HEK293 (cell line): ENCODE results near the gene HSD17B2.

Experiments
- CTCF ChIA-PET: fragments of 350-600 bp; formaldehyde crosslinking; extraction: SDS; loops from one replicate; lab custom pipeline; 2021; ENCODE audit warnings: antibody characterized with exemption; lab: Yijun Ruan, JAX
- POLR2A ChIA-PET: fragments of 300-600 bp; formaldehyde crosslinking; extraction: SDS; loops from one replicate; lab custom pipeline; 2020; ENCODE audit warnings: antibody characterized with exemption, inconsistent platforms; lab: Yijun Ruan, JAX
- H3K27ac ChIP-seq: fragments of 200-500 bp; sonication (Bioruptor generic); 2 replicates; pipeline ENCODE4 v1.5.1; 2014; ENCODE audit warnings: low read depth, low read length, control low read depth, inconsistent platforms; ENCODE audit errors: extremely low read depth
- H3K36me3 ChIP-seq, 2 experiments: fragments of 200-500 bp in 1 of 2; sonication (Bioruptor generic) in 1 of 2; 1 replicate in 1 of 2; 2 replicates in 1 of 2; pipeline ENCODE4 v1.5.1; 2014 to 2017; ENCODE audit warnings: inconsistent platforms in 2 of 2, low read length in 2 of 2; ENCODE audit not compliant: control insufficient read depth in 2 of 2, insufficient read depth in 1 of 2
- H3K4me1 ChIP-seq: fragments of 200-500 bp; sonication (Bioruptor generic); 2 replicates; pipeline ENCODE4 v1.5.1; 2014; ENCODE audit warnings: mild to moderate bottlenecking, low read length, inconsistent platforms; ENCODE audit not compliant: control insufficient read depth, insufficient read depth
- H3K4me3 ChIP-seq: 2 replicates; pipeline ENCODE4 v1.5.1; 2011; ENCODE audit warnings: low read depth, mild to moderate bottlenecking, control low read depth, low read length, moderate library complexity
- H3K9me3 ChIP-seq: fragments of 200-500 bp; sonication (Bioruptor generic); 2 replicates; pipeline ENCODE4 v1.5.1; 2014; ENCODE audit warnings: low read depth, low read length, inconsistent platforms; ENCODE audit not compliant: control insufficient read depth, insufficient read depth
- ELK4 ChIP-seq: IDR thresholded peaks from 2 replicates; pipeline ENCODE4 v1.6.1; 2011; ENCODE audit warnings: mild to moderate bottlenecking, low read depth, low read length, borderline replicate concordance
- GLIS2 ChIP-seq: fragments of 450-650 bp; formaldehyde crosslinking; IDR thresholded peaks from 2 replicates; pipeline ENCODE4 v1.5.1; 2016; ENCODE audit warnings: missing biosample characterization, missing genetic modification characterization
- HOXA7 ChIP-seq: sonication (generic); formaldehyde crosslinking; IDR thresholded peaks from 2 replicates; pipeline ENCODE4 v1.8.1; 2022; ENCODE audit warnings: missing genetic modification reagents, borderline replicate concordance
- HOXD13 ChIP-seq: sonication (generic); formaldehyde crosslinking; IDR thresholded peaks from 2 replicates; pipeline ENCODE4 v1.8.0; 2022; ENCODE audit warnings: missing genetic modification reagents, borderline replicate concordance
- MEIS1 ChIP-seq: sonication (generic); formaldehyde crosslinking; IDR thresholded peaks from 2 replicates; pipeline ENCODE4 v1.8.1; 2022; ENCODE audit warnings: missing genetic modification reagents, mild to moderate bottlenecking, borderline replicate concordance
- SETDB1 ChIP-seq: IDR thresholded peaks from one replicate; pipeline ENCODE4 v1.6.1; 2017; ENCODE audit warnings: mild to moderate bottlenecking, low read length, moderate library complexity, mixed read lengths; ENCODE audit not compliant: insufficient read length
- ZNF112 ChIP-seq: fragments of 450-650 bp; formaldehyde crosslinking; IDR thresholded peaks from 2 replicates; pipeline ENCODE4 v1.5.0; 2017; ENCODE audit warnings: missing biosample characterization, missing genetic modification characterization
- ZNF138 ChIP-seq: fragments of 450-650 bp; formaldehyde crosslinking; IDR thresholded peaks from 2 replicates; pipeline ENCODE4 v1.5.1; 2016; ENCODE audit warnings: missing biosample characterization, missing genetic modification characterization, borderline replicate concordance
- ZNF140 ChIP-seq: fragments of 450-650 bp; formaldehyde crosslinking; IDR thresholded peaks from 2 replicates; pipeline ENCODE4 v1.5.1; 2016; ENCODE audit warnings: missing biosample characterization, missing genetic modification characterization
- ZNF146 ChIP-seq: fragments of 450-650 bp; formaldehyde crosslinking; IDR thresholded peaks from 2 replicates; pipeline ENCODE4 v1.5.1; 2016; ENCODE audit warnings: missing biosample characterization, missing genetic modification characterization
- ZNF211 ChIP-seq: fragments of 450-650 bp; formaldehyde crosslinking; IDR thresholded peaks from 2 replicates; pipeline ENCODE4 v1.5.1; 2016; ENCODE audit warnings: low read depth, missing biosample characterization, missing genetic modification characterization
- ZNF214 ChIP-seq: fragments of 450-650 bp; formaldehyde crosslinking; IDR thresholded peaks from 2 replicates; pipeline ENCODE4 v1.5.1; 2017; ENCODE audit warnings: missing biosample characterization, mild to moderate bottlenecking, missing genetic modification characterization, borderline replicate concordance
- ZNF423 ChIP-seq: fragments of 450-650 bp; formaldehyde crosslinking; IDR thresholded peaks from 2 replicates; pipeline ENCODE4 v1.5.1; 2016; ENCODE audit warnings: missing biosample characterization, missing genetic modification characterization
- ZNF426 ChIP-seq: fragments of 450-650 bp; formaldehyde crosslinking; IDR thresholded peaks from 2 replicates; pipeline ENCODE4 v1.5.1; 2017; ENCODE audit warnings: missing biosample characterization, missing genetic modification characterization, mild to moderate bottlenecking, inconsistent platforms, moderate library complexity
- ZNF433 ChIP-seq: fragments of 450-650 bp; formaldehyde crosslinking; IDR thresholded peaks from 2 replicates; pipeline ENCODE4 v1.5.1; 2016; ENCODE audit warnings: missing biosample characterization, missing genetic modification characterization, low read depth
- ZNF514 ChIP-seq: fragments of 450-650 bp; formaldehyde crosslinking; IDR thresholded peaks from 2 replicates; pipeline ENCODE4 v1.5.1; 2016; ENCODE audit warnings: missing biosample characterization, missing genetic modification characterization
- ZNF544 ChIP-seq: fragments of 450-650 bp; formaldehyde crosslinking; IDR thresholded peaks from 2 replicates; pipeline ENCODE4 v1.5.0; 2017; ENCODE audit warnings: missing biosample characterization, missing genetic modification characterization
- ZNF548 ChIP-seq: fragments of 450-650 bp; formaldehyde crosslinking; IDR thresholded peaks from 2 replicates; pipeline ENCODE4 v1.5.1; 2016; ENCODE audit warnings: missing biosample characterization, missing genetic modification characterization
- ZNF549 ChIP-seq: fragments of 450-650 bp; IDR thresholded peaks from 2 replicates; pipeline ENCODE4 v1.5.1; 2018; ENCODE audit warnings: missing biosample characterization, missing genetic modification characterization, mild to moderate bottlenecking, inconsistent platforms, moderate library complexity
- ZNF585B ChIP-seq: fragments of 450-650 bp; formaldehyde crosslinking; IDR thresholded peaks from 2 replicates; pipeline ENCODE4 v1.5.1; 2016; ENCODE audit warnings: missing biosample characterization, missing genetic modification characterization
- ZNF658 ChIP-seq: fragments of 450-650 bp; formaldehyde crosslinking; IDR thresholded peaks from 2 replicates; pipeline ENCODE4; 2016; ENCODE audit warnings: missing biosample characterization, missing genetic modification characterization
- ZNF664 ChIP-seq: fragments of 450-650 bp; formaldehyde crosslinking; IDR thresholded peaks from 2 replicates; pipeline ENCODE4 v1.5.1; 2016; ENCODE audit warnings: missing biosample characterization, missing genetic modification characterization
- ZNF704 ChIP-seq: fragments of 450-650 bp; formaldehyde crosslinking; IDR thresholded peaks from 2 replicates; pipeline ENCODE4 v1.5.1; 2016; ENCODE audit warnings: missing biosample characterization, missing genetic modification characterization
- ZNF776 ChIP-seq: fragments of 450-650 bp; formaldehyde crosslinking; IDR thresholded peaks from 2 replicates; pipeline ENCODE4 v1.5.0; 2017; ENCODE audit warnings: missing biosample characterization, missing genetic modification characterization, borderline replicate concordance
- ZNF785 ChIP-seq: fragments of 450-650 bp; formaldehyde crosslinking; IDR thresholded peaks from 2 replicates; pipeline ENCODE4 v1.5.1; 2016; ENCODE audit warnings: missing biosample characterization, missing genetic modification characterization
- ZNF791 ChIP-seq: fragments of 450-650 bp; formaldehyde crosslinking; IDR thresholded peaks from 2 replicates; pipeline ENCODE4 v1.5.1; 2016; ENCODE audit warnings: missing biosample characterization, missing genetic modification characterization
- ZNF792 ChIP-seq: fragments of 450-650 bp; formaldehyde crosslinking; IDR thresholded peaks from 2 replicates; pipeline ENCODE4 v1.5.1; 2016; ENCODE audit warnings: missing biosample characterization, missing genetic modification characterization
- ZSCAN16 ChIP-seq: fragments of 450-650 bp; formaldehyde crosslinking; IDR thresholded peaks from 2 replicates; pipeline ENCODE4 v1.5.1; 2016; ENCODE audit warnings: missing biosample characterization, missing genetic modification characterization
- TF ChIP-seq, protein P1 (sequence below): fragments of 450-650 bp; formaldehyde crosslinking; IDR thresholded peaks from 2 replicates; pipeline ENCODE4 v1.5.1; 2016; ENCODE audit warnings: missing biosample characterization, missing genetic modification characterization
- TF ChIP-seq, protein P2 (sequence below): fragments of 450-650 bp; formaldehyde crosslinking; IDR thresholded peaks from 2 replicates; pipeline ENCODE4 v1.5.1; 2017; ENCODE audit warnings: missing biosample characterization, missing genetic modification characterization

Gene HSD17B2

DNA sequence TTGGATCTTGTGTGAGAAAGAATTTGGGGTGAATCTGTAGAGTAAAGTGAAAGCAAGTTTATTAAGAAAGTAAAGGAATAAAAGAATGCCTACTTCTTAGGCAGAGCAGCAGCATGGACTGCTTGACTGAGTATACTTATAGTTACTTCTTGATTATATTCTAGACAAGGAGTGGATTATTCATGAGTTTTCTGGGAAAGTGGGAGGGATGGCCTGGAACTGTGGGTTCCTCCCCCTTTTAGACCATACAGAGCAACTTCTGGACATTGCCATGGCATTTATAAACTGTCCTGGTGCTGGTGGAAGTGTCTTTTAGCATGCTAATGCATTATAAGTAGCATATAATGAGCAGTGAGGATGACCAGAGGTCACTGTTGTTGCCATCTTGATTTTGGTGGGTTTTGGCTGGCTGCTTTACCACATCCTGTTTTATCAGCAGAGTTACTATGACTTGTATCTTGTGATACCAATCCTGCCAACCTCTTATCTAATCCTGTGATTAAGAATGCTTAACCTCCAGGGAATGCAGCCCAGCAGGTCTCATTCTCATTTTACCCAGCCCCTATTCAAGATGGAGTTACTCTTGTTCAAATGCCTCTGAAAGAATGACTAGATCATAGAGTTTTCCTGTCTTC, 58.7 kb downstream of the HSD17B2 start (continued):
- TF ChIP-seq ZNF214 (tag by site-specific recombination): no peak
- TF ChIP-seq, all 188 proteins: peak for 0

GRCh38 chr16:82094942-82095540, 60.0 kb downstream of the HSD17B2 start:
- POLR2A ChIA-PET: no interaction called here
- TF ChIP-seq ZSCAN16 (no peak), ZNF423 (no peak), ZNF214 (tag by site-specific recombination) (no peak), ZNF704 (no peak), HOXA7 (CRISPR knock-in tag) (no peak), ZNF548 (no peak), ZNF514 (tag by site-specific recombination) (no peak), ZNF138 (tag by site-specific recombination) (no peak), ZNF112 (tag by site-specific recombination) (no peak), ZNF433 (no peak), ZNF785 (tag by site-specific recombination) (no peak), ZNF658 (tag by site-specific recombination) (no peak), ZNF549 (tag by site-specific recombination) (no peak), ZNF211 (tag by site-specific recombination) (no peak), SETDB1 (no peak), ZNF585B (tag by site-specific recombination) (no peak), ZNF791 (tag by site-specific recombination) (no peak)
- TF ChIP-seq, protein P1, sequence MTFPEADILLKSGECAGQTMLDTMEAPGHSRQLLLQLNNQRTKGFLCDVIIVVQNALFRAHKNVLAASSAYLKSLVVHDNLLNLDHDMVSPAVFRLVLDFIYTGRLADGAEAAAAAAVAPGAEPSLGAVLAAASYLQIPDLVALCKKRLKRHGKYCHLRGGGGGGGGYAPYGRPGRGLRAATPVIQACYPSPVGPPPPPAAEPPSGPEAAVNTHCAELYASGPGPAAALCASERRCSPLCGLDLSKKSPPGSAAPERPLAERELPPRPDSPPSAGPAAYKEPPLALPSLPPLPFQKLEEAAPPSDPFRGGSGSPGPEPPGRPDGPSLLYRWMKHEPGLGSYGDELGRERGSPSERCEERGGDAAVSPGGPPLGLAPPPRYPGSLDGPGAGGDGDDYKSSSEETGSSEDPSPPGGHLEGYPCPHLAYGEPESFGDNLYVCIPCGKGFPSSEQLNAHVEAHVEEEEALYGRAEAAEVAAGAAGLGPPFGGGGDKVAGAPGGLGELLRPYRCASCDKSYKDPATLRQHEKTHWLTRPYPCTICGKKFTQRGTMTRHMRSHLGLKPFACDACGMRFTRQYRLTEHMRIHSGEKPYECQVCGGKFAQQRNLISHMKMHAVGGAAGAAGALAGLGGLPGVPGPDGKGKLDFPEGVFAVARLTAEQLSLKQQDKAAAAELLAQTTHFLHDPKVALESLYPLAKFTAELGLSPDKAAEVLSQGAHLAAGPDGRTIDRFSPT (tag by site-specific recombination): no peak
- CTCF ChIA-PET: interaction anchor here (1.0 to 1.3 kb wide), 2 partner anchors 34 to 135 kb away, joined by 3 read pairs; no protein-coding TSS in a partner anchor

DNA sequence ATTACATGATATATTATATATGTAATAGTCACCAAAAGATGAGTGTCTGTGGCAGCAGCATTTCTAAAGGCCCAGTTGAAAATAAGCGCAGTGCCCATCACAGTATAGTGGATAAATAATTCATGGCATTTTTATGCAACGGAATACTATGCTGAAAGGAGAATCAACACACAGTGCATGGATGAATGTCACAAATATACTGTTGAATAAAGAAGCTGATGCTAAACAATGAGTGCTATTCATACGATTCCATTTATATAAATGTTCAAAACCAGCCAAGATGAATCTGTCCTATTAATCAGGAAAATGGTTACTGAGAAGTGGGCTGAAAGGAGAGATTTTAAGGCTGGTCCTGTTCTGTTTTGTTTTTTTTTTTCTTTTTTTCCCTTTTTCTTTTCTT, 61.6 kb downstream of the HSD17B2 start:
- ChIA-PET CTCF (no interaction called here), POLR2A (no interaction called here)
- Histone ChIP-seq H3K4me3 (no peak overlapping the region), H3K4me1 (no peaks in the 10 kb centered on the region), H3K36me3 (no peaks in the 10 kb centered on the region), H3K27ac (no peak overlapping the region), H3K9me3 (no peaks in the 10 kb centered on the region)
- TF ChIP-seq ZNF426 (no peak), ZNF140 (tag by site-specific recombination) (no peak), ZNF146 (tag by site-specific recombination) (no peak), HOXD13 (CRISPR knock-in tag) (no peak), ELK4 (no peak), ZNF585B (tag by site-specific recombination) (no peak), ZNF776 (tag by site-specific recombination) (no peak), GLIS2 (tag by site-specific recombination) (no peak), ZNF544 (tag by site-specific recombination) (no peak), ZNF664 (tag by site-specific recombination) (no peak), MEIS1 (CRISPR knock-in tag) (no peak), ZNF792 (tag by site-specific recombination) (no peak)
- TF ChIP-seq, protein P2, sequence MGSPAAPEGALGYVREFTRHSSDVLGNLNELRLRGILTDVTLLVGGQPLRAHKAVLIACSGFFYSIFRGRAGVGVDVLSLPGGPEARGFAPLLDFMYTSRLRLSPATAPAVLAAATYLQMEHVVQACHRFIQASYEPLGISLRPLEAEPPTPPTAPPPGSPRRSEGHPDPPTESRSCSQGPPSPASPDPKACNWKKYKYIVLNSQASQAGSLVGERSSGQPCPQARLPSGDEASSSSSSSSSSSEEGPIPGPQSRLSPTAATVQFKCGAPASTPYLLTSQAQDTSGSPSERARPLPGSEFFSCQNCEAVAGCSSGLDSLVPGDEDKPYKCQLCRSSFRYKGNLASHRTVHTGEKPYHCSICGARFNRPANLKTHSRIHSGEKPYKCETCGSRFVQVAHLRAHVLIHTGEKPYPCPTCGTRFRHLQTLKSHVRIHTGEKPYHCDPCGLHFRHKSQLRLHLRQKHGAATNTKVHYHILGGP (tag by site-specific recombination): no peak

More at GRCh38 chr16:82094942-82095540, 60.0 kb downstream of the HSD17B2 start:
- Histone ChIP-seq H3K36me3 (no peaks in the 10 kb centered on the region), H3K27ac (no peak overlapping the region), H3K4me1 (no peaks in the 10 kb centered on the region), H3K9me3 (no peaks in the 10 kb centered on the region), H3K4me3 (no peak overlapping the region)
